IMR-90 (cell line): ENCODE data around the gene RIN1. TPM values are rescaled to one million over a fixed set of nuclear protein-coding genes. Genes with fewer than 3 reads are reported as not detected.

Experiments used
- ATAC-seq: fragments of 200-7000 bp; cut with Tn5 transposase; 2 replicates; pipeline ENCODE4 v1.9.1; 2020; ENCODE audit warnings: low read depth, mild to moderate bottlenecking, moderate library complexity
- BruUV-seq: library from RNA; stranded (reverse); fragments of 400-500 nt; replicated peaks from 2 replicates; lab custom pipeline; 2021; lab: Mats Ljungman, UMichigan
- CTCF ChIA-PET: fragments of 300-600 bp; formaldehyde crosslinking; extraction: SDS; loops from one replicate; lab custom pipeline; 2021; ENCODE audit warnings: antibody characterized with exemption; lab: Yijun Ruan, JAX
- POLR2A ChIA-PET: fragments of 300-600 bp; sonication (Branson Sonifier 250); formaldehyde crosslinking; loops from one replicate; lab custom pipeline; 2022; ENCODE audit warnings: antibody characterized with exemption; ENCODE audit not compliant: unreplicated experiment; lab: Charles Lee
- DNase-seq: peaks from one replicate; pipeline ENCODE4 v3.0.0; 2013
- H2AFZ ChIP-seq: replicated peaks from 2 replicates; pipeline ENCODE3; 2013; ENCODE audit warnings: low read length, mild to moderate bottlenecking; ENCODE audit not compliant: poor library complexity
- H2AK5ac ChIP-seq: 2 replicates; pipeline ENCODE4 v1.6.1; 2013; ENCODE audit warnings: low read depth, low read length, inconsistent platforms
- H2AK9ac ChIP-seq: replicated peaks from 2 replicates; pipeline ENCODE3; 2013; ENCODE audit warnings: mild to moderate bottlenecking, low read depth, low read length, moderate library complexity; ENCODE audit not compliant: poor library complexity
- H2BK120ac ChIP-seq: 2 replicates; pipeline ENCODE4 v1.6.1; 2013; ENCODE audit warnings: low read depth, low read length, inconsistent platforms
- H2BK15ac ChIP-seq: 3 replicates; pipeline ENCODE4 v1.6.1; 2013; ENCODE audit warnings: low read depth, low read length, inconsistent platforms
- H2BK20ac ChIP-seq: 2 replicates; pipeline ENCODE4 v1.6.1; 2013; ENCODE audit warnings: low read depth, mild to moderate bottlenecking, inconsistent platforms, low read length, moderate library complexity
- H2BK5ac ChIP-seq: 2 replicates; pipeline ENCODE4 v1.6.1; 2013; ENCODE audit warnings: mild to moderate bottlenecking, low read depth, low read length, inconsistent platforms; ENCODE audit not compliant: poor library complexity, severe bottlenecking
- H3K14ac ChIP-seq: replicated peaks from 2 replicates; pipeline ENCODE4 v1.6.1; 2013; ENCODE audit warnings: low read depth, low read length, inconsistent platforms
- H3K18ac ChIP-seq: 2 replicates; pipeline ENCODE4 v1.6.1; 2013; ENCODE audit warnings: low read depth, low read length, control low read depth
- H3K23ac ChIP-seq: 2 replicates; pipeline ENCODE4 v1.6.1; 2013; ENCODE audit warnings: low read depth, low read length, inconsistent platforms
- H3K27ac ChIP-seq: 2 replicates; pipeline ENCODE4 v1.5.1; 2013; ENCODE audit warnings: mild to moderate bottlenecking, control low read depth, low read length; ENCODE audit not compliant: insufficient read depth
- H3K27me3 ChIP-seq: 2 replicates; pipeline ENCODE4 v1.6.1; 2013; ENCODE audit warnings: low read length; ENCODE audit not compliant: control insufficient read depth, insufficient read depth
- H3K36me3 ChIP-seq: 2 replicates; pipeline ENCODE4 v1.6.1; 2013; ENCODE audit warnings: low read length, mixed read lengths; ENCODE audit not compliant: control insufficient read depth, insufficient read depth
- H3K4ac ChIP-seq: 2 replicates; pipeline ENCODE4 v1.6.1; 2013; ENCODE audit warnings: low read depth, low read length, inconsistent platforms
- H3K4me1 ChIP-seq: 2 replicates; pipeline ENCODE4 v1.6.1; 2013; ENCODE audit warnings: low read length, mixed read lengths; ENCODE audit not compliant: control insufficient read depth, insufficient read depth
- H3K4me2 ChIP-seq: 2 replicates; pipeline ENCODE4 v1.6.1; 2013; ENCODE audit warnings: low read depth, mild to moderate bottlenecking, control low read depth, low read length, moderate library complexity
- H3K4me3 ChIP-seq: 2 replicates; pipeline ENCODE4 v1.5.1; 2013; ENCODE audit warnings: low read depth, mild to moderate bottlenecking, control low read depth, low read length, moderate library complexity; ENCODE audit not compliant: insufficient read depth
- H3K56ac ChIP-seq: 2 replicates; pipeline ENCODE4 v1.6.1; 2013; ENCODE audit warnings: low read length, inconsistent platforms; ENCODE audit not compliant: insufficient read depth; ENCODE audit errors: extremely low read depth
- H3K79me1 ChIP-seq, 2 experiments: 2 replicates each; pipeline ENCODE4 v1.6.1; 2013; ENCODE audit warnings: low read length in 2 of 2, inconsistent platforms in 1 of 2, low read depth in 1 of 2
- H3K9ac ChIP-seq: 2 replicates; pipeline ENCODE4 v1.6.1; 2013; ENCODE audit warnings: low read depth, low read length, control low read depth
- H3K9me1 ChIP-seq: 2 replicates; pipeline ENCODE4 v1.6.1; 2013; ENCODE audit warnings: low read length, inconsistent platforms; ENCODE audit not compliant: insufficient read depth
- H3K9me3 ChIP-seq: 2 replicates; pipeline ENCODE4 v1.6.1; 2013; ENCODE audit warnings: low read length; ENCODE audit not compliant: control insufficient read depth, insufficient read depth
- H4K20me1 ChIP-seq: 2 replicates; pipeline ENCODE4 v1.6.1; 2013; ENCODE audit warnings: low read length, inconsistent platforms; ENCODE audit not compliant: insufficient read depth
- H4K5ac ChIP-seq: 2 replicates; pipeline ENCODE4 v1.6.1; 2013; ENCODE audit warnings: mild to moderate bottlenecking, low read depth, low read length, control low read depth
- H4K8ac ChIP-seq, 2 experiments: 2 replicates each; pipeline ENCODE4 v1.6.1; 2013; ENCODE audit warnings: low read depth in 2 of 2, low read length in 2 of 2, control low read depth in 1 of 2, inconsistent platforms in 1 of 2
- H4K91ac ChIP-seq: 2 replicates; pipeline ENCODE4 v1.6.1; 2013; ENCODE audit warnings: low read depth, low read length, inconsistent platforms; ENCODE audit not compliant: insufficient read depth
- RAD21 ChIP-seq: IDR thresholded peaks from 2 replicates; pipeline ENCODE4 v1.6.1; 2012; ENCODE audit warnings: low read length, improper control_type of control experiment
- WGBS, 2 experiments: methylation state at CpG; one replicate each; pipeline versions ENCODE4 v1.1.5 to v1.1.7; 2013; ENCODE audit warnings: missing lambda C conversion rate in 2 of 2; ENCODE audit not compliant: insufficient read length in 1 of 2; ENCODE audit errors: extremely low coverage in 2 of 2; 5-methylcytosine and 5-hydroxymethylcytosine counted together
- dilution Hi-C: fragments of 300-500 bp; cut with HindIII; formaldehyde crosslinking; loops from one replicate; pipeline ENCODE4 v1.14.3; 2018; ENCODE audit warnings: low sequenced_read_pairs; ENCODE audit not compliant: unreplicated experiment
- in situ Hi-C: fragments of 300-500 bp; cut with MboI; formaldehyde crosslinking; loops from 3 replicates; pipeline ENCODE4 v1.14.3; 2019; ENCODE audit warnings: low sequenced_read_pairs, inconsistent platforms, mixed read lengths
- intact Hi-C: fragments of 100-400 bp; cut with micrococcal nuclease; formaldehyde crosslinking; loops from 2 replicates; pipeline ENCODE4 v1.10.0; 2022
- polyA plus RNA-seq, 3 experiments: library from polyadenylated mRNA; depleted of rRNA; stranded (reverse); fragments of >200 nt; gene quantifications; 2 replicates each; pipeline ENCODE4 v1.2.3, GENCODE V29; 2012; ENCODE audit warnings: low replicate concordance in 1 of 3
- total RNA-seq: library from RNA; depleted of rRNA; stranded (reverse); fragments of >200 nt; gene quantifications from 2 replicates; pipeline ENCODE4 v1.2.3, GENCODE V29; 2012

RIN1 gene
- total and polyA plus RNA-seq, 2 of the 4 experiments (the other 2 are of a cell fraction) = 9.9 to 20.8 TPM

DNA sequence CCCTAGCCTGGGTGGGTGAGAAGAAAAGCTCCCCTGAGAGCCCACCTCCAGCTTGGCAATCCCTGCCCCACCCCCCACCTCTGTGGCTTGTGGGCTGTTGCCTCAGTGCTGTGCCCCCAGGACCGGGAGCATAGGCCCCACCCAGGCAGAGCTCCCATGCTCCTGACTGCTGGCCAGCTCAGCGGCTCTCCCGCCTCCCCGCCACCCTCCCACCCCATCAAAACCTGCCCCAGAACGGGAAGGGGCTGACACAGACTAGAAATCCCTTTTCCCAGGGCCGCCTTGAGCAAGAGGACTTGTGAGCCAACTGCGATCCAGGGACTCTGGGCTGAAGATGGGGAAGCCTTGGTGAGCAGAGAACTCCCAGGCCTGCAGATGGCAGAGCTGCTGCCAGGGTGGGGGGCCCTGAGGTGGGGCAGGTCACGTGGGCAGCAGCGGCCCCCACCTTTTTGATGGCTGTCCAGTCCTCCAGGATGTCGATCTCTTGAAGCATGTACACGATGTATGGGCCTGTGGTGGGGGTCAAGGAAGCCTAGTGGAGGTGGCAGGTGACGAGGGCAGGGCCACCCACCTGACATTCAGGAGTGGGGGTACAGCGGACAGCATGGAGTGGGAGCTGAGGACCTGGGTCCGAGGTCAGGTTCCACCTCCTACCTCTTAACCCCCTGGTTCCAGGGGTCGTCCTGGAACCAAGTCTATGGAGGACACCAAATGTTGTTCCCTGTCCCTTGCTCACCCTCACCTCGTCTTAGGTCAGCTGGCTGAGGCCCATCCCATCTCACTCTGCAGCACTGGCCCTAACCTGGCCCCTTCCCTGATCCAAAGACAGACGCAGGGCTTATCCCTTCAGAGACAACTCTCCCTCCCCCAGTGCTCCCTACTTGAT lies 2.3 kb upstream of the RIN1 start:
- H4K8ac ChIP-seq = peak overlapping the region in 1 of 2 experiments; percentile 36; a peak in 1 of 4 replicates
- H3K36me3 ChIP-seq = peaks cover 32% of the 10 kb centered on the region
- no peaks in the 10 kb centered on the region for H3K9me3 ChIP-seq
- H2AFZ ChIP-seq = peak overlapping the region; percentile 5
- H3K9ac ChIP-seq = no peak overlapping the region
- no peaks in the 10 kb centered on the region for H3K27me3 ChIP-seq
- H3K4ac ChIP-seq = peak overlapping the region; percentile 29
- no TSS peak for BruUV-seq
- TF ChIP-seq RAD21 = no peak
- H3K4me2 ChIP-seq = no peak overlapping the region
- H2AK5ac ChIP-seq = peak overlapping the region; percentile 0; the same call in 1 of the 2 replicates
- H3K4me3 ChIP-seq = no peak overlapping the region
- H3K18ac ChIP-seq = no peak overlapping the region
- POLR2A ChIA-PET = interaction anchor here (0.9 kb wide), 1 partner anchor 26 kb away, joined by 6 read pairs; no protein-coding TSS in a partner anchor
- peaks cover 25% of the 10 kb centered on the region for H4K20me1 ChIP-seq
- H2BK15ac ChIP-seq = no peak overlapping the region
- no peak for ATAC-seq
- no peak overlapping the region for H3K56ac ChIP-seq
- no peak overlapping the region for H4K91ac ChIP-seq
- no peaks in the 10 kb centered on the region for H3K9me1 ChIP-seq
- in situ Hi-C loops = no loop called here
- dilution Hi-C loops = no loop called here
- H3K14ac ChIP-seq = no peak overlapping the region
- no peak overlapping the region; the same call in 1 of the 2 replicates for H3K27ac ChIP-seq
- H2AK9ac ChIP-seq = no peak overlapping the region
- 0 out of 2 replicates have a peak overlapping the region, but pooled peaks have one; percentile 7 for H2BK120ac ChIP-seq
- CTCF ChIA-PET = no interaction called here
- no peak for DNase-seq
- intact Hi-C loops = no loop called here
- peaks cover 23% of the 10 kb centered on the region for H3K4me1 ChIP-seq
- H3K79me1 ChIP-seq = peaks cover 23 to 56% of the 10 kb centered on the region in 2 experiments; a peak in 3 of 4 replicates
- no peak overlapping the region for H2BK20ac ChIP-seq
- 80% methylated on average over 2 of the region's 17 CpGs; no CpG with 5 or more reads in 1 of the 2 experiments for WGBS, 2 experiments
- no peak overlapping the region for H3K23ac ChIP-seq
- H2BK5ac ChIP-seq = peak overlapping the region; percentile 36
- H4K5ac ChIP-seq = no peak overlapping the region
